ENCODE results near the gene SCCPDH. TPM values are rescaled to one million over a fixed set of nuclear protein-coding genes. Genes with fewer than 3 reads are reported as not detected.
"Not testable (repeated sequence)": the region's sequence is repeated elsewhere in the genome, so short reads cannot be mapped to it uniquely, and the experiment has no call there.

SCCPDH gene
- total and polyA plus RNA-seq, 9 donors, result 14.7 to 26.2 (median 23.8) TPM

DNA sequence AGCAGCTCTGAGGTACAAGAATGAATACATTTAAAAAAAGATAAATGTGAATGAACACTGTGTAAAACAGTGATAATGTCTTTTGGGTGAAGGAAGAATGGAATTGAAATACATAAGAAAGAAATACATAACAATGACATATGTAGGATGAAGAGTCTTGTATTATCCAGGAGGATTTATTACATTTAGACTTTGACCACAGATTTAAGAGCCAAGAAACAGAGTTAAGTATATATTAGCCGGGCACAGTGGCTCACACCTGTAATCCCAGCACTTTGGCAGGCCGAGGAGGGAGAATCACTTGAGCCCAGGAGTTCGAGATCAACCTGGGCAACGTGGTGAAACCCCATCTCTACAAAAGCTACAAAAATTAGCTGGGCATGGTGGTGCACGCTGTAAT is 79.7 kb downstream of the SCCPDH start:
- 87 to 96% (median 95%) methylated on average over 5 of the region's 5 CpGs for WGBS, 3 donors
- Histone ChIP-seq H3K9me3 (no peaks in the 10 kb centered on the region), H3K4me1 (ENCODE audit: insufficient read depth) (no peaks in the 10 kb centered on the region), H3K36me3 (no peaks in the 10 kb centered on the region), H3K27ac (no peak overlapping the region), H3K27me3 (no peaks in the 10 kb centered on the region), H3K4me3 (no peak overlapping the region)
- DNase-seq, result no peak
- intact Hi-C loops (cut with DNase I), result no loop called here
- TF ChIP-seq, protein P1, sequence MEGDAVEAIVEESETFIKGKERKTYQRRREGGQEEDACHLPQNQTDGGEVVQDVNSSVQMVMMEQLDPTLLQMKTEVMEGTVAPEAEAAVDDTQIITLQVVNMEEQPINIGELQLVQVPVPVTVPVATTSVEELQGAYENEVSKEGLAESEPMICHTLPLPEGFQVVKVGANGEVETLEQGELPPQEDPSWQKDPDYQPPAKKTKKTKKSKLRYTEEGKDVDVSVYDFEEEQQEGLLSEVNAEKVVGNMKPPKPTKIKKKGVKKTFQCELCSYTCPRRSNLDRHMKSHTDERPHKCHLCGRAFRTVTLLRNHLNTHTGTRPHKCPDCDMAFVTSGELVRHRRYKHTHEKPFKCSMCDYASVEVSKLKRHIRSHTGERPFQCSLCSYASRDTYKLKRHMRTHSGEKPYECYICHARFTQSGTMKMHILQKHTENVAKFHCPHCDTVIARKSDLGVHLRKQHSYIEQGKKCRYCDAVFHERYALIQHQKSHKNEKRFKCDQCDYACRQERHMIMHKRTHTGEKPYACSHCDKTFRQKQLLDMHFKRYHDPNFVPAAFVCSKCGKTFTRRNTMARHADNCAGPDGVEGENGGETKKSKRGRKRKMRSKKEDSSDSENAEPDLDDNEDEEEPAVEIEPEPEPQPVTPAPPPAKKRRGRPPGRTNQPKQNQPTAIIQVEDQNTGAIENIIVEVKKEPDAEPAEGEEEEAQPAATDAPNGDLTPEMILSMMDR (IDR thresholded peaks at IDR 0.05), result no peak
- TF ChIP-seq EP300 (IDR thresholded peaks at IDR 0.05) (no peak), POLR2A (IDR thresholded peaks at IDR 0.05) (no peak)

DNA sequence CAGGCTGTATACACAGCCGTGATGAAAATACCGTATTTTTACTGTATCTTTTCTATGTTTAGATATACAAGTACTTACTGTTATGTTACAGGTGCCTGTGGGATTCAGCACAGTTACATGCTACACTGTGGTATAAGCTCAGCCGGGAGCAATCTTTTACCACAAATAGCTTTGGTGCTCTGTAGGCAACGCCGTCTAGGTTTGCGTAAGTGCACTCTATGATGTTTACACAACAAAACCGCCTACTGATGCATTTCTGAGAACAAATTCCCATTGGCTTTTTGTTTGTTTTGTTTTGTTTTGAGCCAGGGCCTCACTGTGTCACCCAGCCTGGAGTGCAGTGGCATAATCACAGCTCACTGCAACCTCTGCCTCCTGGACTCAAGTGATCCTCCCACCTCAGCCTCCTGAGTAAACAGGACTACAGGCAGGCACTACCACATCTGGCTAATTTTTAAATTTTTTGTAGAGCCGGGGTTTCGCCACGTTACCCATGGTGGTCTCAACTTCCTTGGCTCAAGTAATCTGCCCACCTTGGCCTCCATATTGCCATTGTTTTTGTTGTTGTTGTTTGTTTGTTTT is 81.0 kb downstream of the SCCPDH start:
- intact Hi-C loops (cut with DNase I), result no loop called here
- WGBS, 3 donors, result 71 to 79% (median 79%) methylated on average over 10 of the region's 10 CpGs
- DNase-seq, result no peak
- H3K9me3 ChIP-seq, result no peaks in the 10 kb centered on the region
- H3K4me1 ChIP-seq (ENCODE audit: insufficient read depth), result no peaks in the 10 kb centered on the region
- no peaks in the 10 kb centered on the region for H3K27me3 ChIP-seq
- TF ChIP-seq, protein P1 (IDR thresholded peaks at IDR 0.05), result no peak
- TF ChIP-seq POLR2A (IDR thresholded peaks at IDR 0.05), result no peak
- no peak for TF ChIP-seq EP300 (IDR thresholded peaks at IDR 0.05)
- no peaks in the 10 kb centered on the region for H3K36me3 ChIP-seq
- H3K27ac ChIP-seq, result no peak overlapping the region
- H3K4me3 ChIP-seq, result no peak overlapping the region

DNA sequence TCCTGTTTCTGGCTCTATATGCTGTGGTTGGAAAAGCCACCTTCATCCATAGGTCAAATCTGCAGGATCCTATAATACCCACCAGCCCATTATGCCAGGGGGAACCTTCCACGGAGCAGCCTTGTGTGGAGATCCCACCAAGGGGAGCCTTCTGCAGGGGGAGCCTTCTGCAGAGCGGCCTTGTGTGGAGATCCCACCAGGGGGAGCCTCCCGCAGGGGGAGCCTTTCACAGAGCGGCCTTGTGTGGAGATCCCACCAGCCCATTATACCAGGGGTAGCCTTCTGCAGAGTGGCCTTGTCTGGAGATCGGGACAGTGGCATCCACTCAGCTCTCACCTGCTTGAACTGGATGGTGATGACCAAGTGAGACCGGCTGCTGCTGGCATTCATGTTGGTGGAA is 85.3 kb downstream of the SCCPDH start:
- Histone ChIP-seq H3K4me3 (no peak overlapping the region), H3K27me3 (no peaks in the 10 kb centered on the region), H3K36me3 (no peaks in the 10 kb centered on the region), H3K27ac (no peak overlapping the region), H3K4me1 (ENCODE audit: insufficient read depth) (no peaks in the 10 kb centered on the region), H3K9me3 (no peaks in the 10 kb centered on the region)
- TF ChIP-seq, protein P1 (IDR thresholded peaks at IDR 0.05), result no peak
- TF ChIP-seq POLR2A (IDR thresholded peaks at IDR 0.05) (no peak), EP300 (IDR thresholded peaks at IDR 0.05) (no peak)
- WGBS, 3 donors, result 93 to 94% (median 93%) methylated on average over 6 of the region's 6 CpGs
- intact Hi-C loops (cut with DNase I), result no loop called here
- no peak for DNase-seq

DNA sequence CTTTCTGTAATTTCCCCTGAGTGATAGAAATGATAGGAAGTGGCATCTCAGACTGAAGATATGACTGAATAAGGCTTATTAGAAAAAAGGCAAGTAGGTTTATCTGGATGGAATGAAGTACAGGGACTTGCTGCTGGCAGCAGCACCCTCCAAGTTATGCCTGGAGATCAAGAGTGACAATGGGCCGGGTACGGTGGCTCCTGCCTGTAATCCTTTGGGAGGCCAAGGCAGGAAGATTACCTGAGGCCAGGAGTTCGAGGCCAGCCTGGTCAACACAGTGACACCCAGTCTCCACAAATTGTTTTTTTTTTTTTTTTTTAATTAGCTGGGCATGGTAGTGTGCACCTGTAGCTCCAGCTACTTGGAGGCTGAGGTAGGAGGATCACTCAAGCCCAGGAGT is 87.8 kb downstream of the SCCPDH start:
- TF ChIP-seq, protein P1 (IDR thresholded peaks at IDR 0.05), result no peak
- TF ChIP-seq POLR2A (IDR thresholded peaks at IDR 0.05), result no peak
- no peak overlapping the region for H3K27ac ChIP-seq
- DNase-seq, result no peak
- no peaks in the 10 kb centered on the region for H3K4me1 ChIP-seq (ENCODE audit: insufficient read depth)
- H3K27me3 ChIP-seq, result no peaks in the 10 kb centered on the region
- no peak overlapping the region for H3K4me3 ChIP-seq
- no peaks in the 10 kb centered on the region for H3K36me3 ChIP-seq
- H3K9me3 ChIP-seq, result no peaks in the 10 kb centered on the region
- intact Hi-C loops (cut with DNase I), result no loop called here
- 85 to 92% (median 91%) methylated on average over 3 of the region's 3 CpGs for WGBS, 3 donors

DNA sequence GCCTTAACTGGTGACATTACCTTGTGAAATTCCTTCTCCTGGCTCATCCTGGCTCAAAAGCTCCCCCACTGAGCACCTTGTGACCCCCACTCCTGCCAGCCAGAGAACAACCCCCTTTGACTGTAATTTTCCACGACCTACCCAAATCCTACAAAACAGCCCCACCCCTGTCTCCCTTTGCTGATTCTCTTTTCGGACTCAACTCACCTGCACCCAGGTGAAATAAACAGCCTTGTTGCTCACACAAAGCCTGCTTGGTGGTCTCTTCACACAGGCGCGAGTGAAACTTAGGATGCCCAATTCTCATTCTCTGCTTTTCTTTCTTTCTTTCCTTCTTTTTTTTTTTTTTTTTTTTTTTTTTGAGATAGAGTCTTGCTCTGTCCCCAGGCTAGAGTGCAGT is 89.1 kb downstream of the SCCPDH start:
- H3K36me3 ChIP-seq; H3K27me3 ChIP-seq; H3K27ac ChIP-seq; H3K9me3 ChIP-seq; H3K4me1 ChIP-seq (ENCODE audit: insufficient read depth); H3K4me3 ChIP-seq; DNase-seq; intact Hi-C loops (cut with DNase I): not testable (repeated sequence)
- WGBS, 3 donors, result 77 to 87% (median 78%) methylated on average over 4 of the region's 4 CpGs

Data from ovary (tissue), 9 donors.